ENCODE data around the gene MLANA.

Gene MLANA, protein sequence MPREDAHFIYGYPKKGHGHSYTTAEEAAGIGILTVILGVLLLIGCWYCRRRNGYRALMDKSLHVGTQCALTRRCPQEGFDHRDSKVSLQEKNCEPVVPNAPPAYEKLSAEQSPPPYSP

GRCh38 chr9:5890641-5891040 is at the start of gene MLANA:
MLANA (plus strand) TSS chr9:5890889; CDS start chr9:5892475, 1,586 bp downstream.
- DNase-seq = no peak

DNA sequence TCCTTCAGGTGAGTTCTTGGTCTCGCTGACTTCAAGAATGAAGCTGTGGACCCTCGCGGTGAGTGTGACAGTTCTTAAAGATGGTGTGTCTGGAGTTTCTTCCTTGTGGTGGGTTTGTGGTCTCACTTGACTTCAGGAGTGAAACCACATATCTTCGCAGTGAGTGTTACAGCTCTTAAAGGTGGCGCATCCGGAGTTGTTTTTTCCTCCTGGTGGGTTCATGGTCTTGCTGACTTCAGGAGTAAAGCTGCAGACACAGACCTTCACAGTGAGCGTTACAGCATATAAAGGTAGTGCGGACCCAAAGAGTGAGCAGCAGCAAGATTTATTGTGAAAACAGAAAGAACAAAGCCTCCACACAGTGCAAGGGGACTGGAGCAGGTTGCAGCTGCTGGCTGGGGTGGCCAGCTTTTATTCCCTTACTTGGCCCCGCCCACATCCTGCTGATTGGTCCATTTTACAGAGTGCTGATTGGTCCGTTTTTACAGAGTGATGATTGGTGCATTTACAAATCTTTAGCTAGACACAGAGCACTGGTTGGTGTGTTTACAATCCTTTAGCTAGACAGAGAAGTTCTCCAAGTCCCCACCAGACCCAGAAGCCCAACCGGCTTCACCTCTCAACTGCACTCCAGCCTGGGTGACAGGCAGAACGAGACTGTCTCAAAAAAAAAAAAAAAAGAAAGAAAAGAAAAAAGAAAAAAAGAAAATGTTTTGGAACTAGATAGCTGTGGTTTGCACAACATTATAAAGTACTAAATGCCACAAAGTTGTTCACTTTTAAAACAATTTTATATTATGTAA is 48.7 kb upstream of the MLANA start:
- no peak for DNase-seq

- peak; percentile 47 for DNase-seq
Measured at GRCh38 chr9:5842929-5843793, 47.5 kb upstream of the MLANA start.

DNA sequence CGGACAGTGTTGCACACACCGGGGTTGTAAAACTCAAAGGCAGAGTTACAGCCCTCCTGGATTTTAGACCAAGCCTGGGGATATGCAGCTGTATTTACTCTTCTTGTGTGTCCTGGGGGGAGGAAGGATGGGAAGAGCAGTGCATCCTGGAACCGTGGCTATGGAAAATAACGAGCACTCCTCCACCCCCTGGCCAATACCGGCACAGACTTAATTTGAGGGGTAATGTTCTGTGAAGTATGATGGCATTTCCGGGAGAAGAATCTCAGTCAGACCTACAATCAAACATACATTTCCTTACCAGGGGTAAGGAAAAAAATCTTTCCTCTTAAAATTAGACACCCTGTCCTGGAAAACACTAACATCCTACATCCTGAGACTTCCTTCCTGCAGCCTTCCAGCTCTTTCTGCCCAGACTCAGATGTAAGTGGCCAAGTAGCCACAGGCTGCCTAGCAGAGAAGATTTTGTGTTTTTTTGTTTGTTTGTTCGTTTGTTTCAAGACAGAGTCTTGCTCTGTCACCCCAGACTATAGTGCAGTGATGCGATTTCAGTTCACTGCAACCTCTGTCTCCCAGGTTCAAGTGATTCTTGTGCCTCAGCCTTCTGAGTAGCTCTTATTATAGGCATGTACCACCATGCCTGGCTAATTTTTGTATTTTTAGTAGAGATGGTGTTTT is 46.8 kb upstream of the MLANA start:
- DNase-seq = peak; percentile 97

DNA sequence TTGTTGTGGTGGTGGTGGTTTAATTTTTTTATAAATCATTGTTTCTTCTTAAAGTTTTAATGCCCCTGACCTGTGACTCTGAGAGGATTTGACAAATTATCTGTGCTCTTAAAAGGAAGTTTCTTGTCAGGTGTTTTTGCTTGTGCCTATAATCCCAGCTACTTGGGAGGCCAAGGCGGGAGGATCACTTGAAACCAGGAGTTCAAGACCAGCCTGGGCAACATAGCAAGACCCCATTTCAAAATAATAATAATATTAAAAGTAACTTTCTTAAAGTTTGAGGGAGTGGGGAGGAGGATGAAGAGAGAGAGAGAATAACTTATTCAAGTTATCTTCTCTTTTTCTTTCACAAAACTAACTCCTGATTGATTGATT is 45.5 kb upstream of the MLANA start:
- DNase-seq = no peak

GRCh38 chr9:5846096-5846495 is 44.6 kb upstream of the MLANA start:
- no peak for DNase-seq

GRCh38 chr9:5846501-5846921 is 44.2 kb upstream of the MLANA start:
- no peak for DNase-seq

DNA sequence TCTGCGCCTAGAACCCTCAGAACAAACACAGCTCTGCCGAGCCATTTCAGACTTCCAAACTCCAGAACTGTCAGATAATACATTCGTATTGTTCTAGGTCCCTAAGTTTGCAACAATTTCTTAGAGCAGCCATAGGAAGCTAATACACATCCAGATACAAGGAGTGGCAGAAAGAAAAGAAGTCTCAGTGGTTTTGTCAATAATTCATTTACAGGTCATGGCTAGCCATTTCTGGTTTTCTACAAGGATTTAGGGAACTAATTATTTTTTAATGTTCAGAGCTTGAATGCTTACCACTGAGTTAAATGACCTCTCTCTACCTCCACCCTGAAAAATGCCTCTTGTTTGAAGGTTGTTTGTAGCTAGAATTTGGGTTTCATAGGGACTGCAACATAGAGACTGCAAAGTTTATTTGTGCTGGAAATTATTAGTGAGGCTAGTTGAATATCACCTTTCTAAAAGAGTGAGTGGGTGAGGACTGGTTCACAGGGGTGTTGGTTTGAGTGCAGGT is 42.3 kb upstream of the MLANA start:
- DNase-seq = no peak

DNA sequence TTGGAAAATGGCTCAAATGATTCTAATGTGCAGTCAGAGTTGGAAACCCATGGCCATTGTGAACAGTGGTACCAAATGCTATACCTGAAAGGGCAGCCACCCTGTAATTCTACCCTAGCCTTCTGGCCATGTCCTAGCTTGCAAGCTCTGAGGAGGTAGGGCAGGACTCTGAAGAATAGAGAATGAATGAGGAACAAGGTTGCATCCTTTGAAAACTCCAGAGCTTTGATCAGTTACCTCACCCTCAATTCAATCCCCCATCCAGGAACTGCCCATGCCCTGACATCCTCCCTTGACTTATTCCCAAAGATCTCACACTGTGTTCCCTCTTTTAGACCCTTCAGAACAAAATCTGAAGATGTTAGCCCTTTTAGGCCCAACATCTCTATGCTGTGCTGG is 40.0 kb upstream of the MLANA start:
- no peak for DNase-seq

- no peak for DNase-seq
Measured at GRCh38 chr9:5851445-5851844, 39.2 kb upstream of the MLANA start.

DNA sequence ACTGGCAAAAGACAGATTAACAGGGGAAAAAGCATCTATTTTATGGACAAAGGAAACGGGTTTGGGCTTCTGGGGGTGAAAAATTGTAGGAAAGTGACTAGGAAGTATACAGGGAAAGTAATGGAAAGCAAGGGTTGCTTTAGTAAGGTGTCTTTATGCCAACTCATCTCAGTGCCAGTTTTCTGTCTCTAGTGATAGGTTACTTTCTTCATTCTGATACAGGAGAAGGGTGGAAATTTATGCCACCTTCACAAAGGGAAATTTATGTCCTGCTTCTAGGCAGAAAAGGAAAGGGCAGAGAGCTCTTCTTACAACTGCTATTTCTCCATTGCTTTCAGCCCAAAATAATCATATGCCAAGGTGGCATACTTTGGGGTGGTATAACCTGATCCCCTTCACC is 37.7 kb upstream of the MLANA start:
- no peak for DNase-seq

DNA sequence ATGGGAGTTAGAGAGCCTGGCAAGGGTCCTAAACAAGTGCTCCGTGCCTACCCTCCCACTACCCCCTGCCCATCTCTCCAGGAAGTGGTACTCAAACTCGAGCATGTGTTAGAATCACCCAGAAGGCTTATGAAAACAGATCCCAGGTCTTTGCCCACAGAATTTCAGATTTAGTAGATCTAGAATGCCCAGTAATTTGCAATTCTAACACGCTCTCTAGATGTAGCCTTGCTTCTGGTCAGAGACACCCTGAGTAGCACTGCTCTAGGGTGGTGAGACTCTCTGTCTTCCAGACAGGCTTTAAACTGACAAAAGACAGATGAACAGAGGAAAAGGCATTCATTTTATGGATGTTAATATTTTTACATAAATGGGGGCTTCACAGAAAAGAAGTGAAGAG is 37.1 kb upstream of the MLANA start:
- DNase-seq = no peak

DNA sequence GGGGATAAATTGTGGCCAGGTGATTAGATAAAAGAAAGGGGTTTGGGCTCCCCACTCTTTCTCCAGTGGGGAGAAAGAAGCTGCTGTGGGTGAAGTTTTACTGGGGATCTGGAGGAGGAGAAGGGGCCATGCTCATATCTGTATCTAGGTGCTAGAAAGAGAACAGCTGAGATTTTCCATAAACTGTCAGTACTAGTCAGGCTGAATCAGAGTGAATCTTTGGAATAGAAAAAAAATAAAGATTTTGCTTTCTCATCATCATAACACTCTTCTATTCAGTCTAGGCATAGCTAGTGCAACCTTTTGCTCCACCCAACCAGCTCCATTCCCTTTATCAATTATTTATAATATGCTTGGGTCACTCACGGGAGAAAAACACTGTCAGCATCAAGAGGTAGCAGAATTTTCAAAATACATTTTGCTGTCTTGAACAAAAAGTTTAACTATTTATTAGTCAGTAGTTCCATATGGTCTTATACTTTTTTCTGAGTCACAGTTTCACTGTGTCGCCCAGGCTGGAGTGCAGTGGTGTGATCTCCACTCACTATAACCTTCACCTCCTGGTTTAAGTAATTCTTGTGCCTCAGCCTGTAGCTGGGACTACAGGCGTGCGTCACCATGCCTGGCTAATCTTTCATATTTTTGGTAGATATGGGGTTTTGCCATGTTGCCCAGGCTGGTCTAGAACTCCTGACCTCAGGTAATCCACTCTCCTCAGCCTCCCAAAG is 36.5 kb upstream of the MLANA start:
- no peak for DNase-seq

- no peak for DNase-seq
Measured at GRCh38 chr9:5857928-5858327, 32.8 kb upstream of the MLANA start.

DNA sequence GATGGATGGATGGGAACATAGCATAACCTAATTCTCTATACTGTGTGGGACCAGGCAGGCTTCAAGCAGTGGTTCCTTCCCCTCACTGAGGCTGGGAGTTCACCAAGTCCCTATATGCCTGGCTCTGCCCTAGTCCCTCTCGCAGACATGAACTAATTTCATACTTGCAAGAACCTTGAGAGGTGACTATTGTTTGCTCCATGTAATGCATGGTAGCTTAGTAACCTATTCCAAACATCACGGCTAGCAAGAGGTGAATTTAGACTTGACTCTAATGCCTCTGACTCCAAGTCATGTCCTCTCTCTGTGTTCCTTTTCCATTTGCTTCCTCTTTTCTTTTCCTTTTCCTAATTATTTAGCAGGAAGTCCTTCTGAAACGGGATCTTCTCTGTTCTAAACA is 31.9 kb upstream of the MLANA start:
- DNase-seq = no peak

GRCh38 chr9:5863092-5863746 is 27.5 kb upstream of the MLANA start:
- DNase-seq = no peak

DNA sequence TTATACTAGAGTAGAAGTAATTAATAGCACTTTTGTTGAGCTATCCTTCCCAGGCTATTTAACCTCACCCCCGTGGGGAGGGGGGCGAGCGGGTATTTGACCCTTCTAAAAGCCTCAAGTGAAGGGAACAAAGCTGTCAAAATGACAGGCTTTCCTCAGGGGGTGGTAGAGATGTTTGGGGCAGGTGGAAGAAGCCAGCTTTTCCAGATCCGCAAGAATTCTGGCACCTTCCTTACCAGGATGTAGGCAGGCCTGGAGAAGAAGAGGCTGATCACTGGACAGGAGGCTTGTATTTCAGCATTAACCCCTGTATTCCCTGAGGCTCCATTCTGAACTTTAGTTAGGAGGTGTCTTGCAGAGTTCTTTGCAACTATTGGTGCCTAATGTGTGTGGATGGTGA is 26.2 kb upstream of the MLANA start:
- no peak for DNase-seq

DNA sequence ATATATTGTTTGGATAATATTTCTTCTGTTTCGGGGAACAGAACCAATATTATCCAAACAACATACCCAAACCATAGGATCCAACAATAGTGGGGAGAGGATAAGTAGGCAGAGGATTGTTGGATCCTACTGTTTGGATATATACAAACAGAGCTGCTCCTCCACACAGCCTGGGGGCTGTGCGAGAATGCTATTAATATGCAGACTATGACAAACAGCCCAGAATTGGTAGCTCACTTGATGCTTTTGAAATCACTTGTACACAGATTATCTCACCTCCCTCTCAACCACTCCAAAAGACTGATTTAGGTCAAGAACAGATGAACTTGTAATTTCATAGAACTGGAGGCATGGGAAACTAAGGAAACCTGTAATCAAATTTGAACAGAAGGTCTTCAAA is 24.4 kb upstream of the MLANA start:
- no peak for DNase-seq

- no peak for DNase-seq
Measured at GRCh38 chr9:5866685-5867084, 24.0 kb upstream of the MLANA start.

GRCh38 chr9:5868235-5868634 is 22.5 kb upstream of the MLANA start:
- DNase-seq = no peak

DNA sequence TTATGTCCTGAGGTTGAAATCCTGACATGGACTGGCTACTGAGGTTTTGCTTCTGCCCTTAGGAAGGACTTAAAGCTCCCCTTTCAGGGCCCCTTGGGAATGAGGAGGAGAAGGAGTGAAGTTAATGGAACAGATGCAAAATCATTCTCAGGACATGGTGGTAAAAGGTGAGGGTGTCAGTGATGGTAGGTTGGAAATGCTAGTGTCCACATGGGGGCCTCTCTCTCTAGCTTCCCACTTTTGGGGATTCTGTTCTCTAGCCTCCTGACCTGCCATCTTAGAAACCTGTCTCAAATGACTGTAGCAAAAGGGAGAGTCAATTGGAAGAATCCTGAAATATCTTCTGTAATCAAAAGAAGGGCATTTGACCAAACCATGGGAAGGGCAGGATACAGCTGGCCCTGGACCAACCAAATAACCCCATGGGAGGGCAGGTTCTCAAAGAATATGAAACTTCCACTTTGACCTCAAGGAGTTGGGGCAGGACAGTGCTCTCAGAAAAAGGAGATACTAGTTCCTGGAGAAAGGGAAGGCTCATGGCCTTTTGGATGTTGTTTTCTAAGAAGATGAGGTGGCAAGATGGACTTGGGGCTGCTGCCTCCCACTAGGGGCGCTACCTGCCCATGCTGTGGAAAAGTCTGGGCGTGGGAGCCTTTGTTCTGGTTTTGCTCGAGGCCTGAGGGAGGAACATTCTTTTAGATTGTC is 21.2 kb upstream of the MLANA start:
- DNase-seq = no peak

Measured in NCI-H146 (cell line).